Right atrium auricular region (tissue), 2 donors: ENCODE measurements around the gene CORO6. TPM values are rescaled to one million over a fixed set of nuclear protein-coding genes. Genes with fewer than 3 reads are reported as not detected.

Source experiments
- DNase-seq: peaks from one replicate; pipeline ENCODE4 v3.0.0-alpha.2; 2019; ENCODE audit warnings: low spot score
- H3K27ac ChIP-seq, 2 donors: fragments of 200-600 bp; sonication (generic); 1 replicate in 1 of 2; 2 replicates in 1 of 2; pipeline ENCODE4 v1.5.1; 2016 to 2019
- H3K27me3 ChIP-seq, 2 donors: fragments of 200-600 bp; sonication (generic); one replicate each; pipeline versions ENCODE4 v1.5.1 to v1.6.0; 2017 to 2019
- H3K36me3 ChIP-seq: fragments of 200-600 bp; sonication (generic); one replicate; pipeline ENCODE4 v1.5.1; 2016
- H3K4me1 ChIP-seq, 2 donors: fragments of 200-600 bp; sonication (generic); one replicate each; pipeline versions ENCODE4 v1.5.1 to v1.6.0; 2017 to 2019
- H3K4me3 ChIP-seq, 2 donors: fragments of 200-600 bp; sonication (generic); 1 replicate in 1 of 2; 2 replicates in 1 of 2; pipeline ENCODE4 v1.5.1; 2017 to 2019; ENCODE audit warnings: mild to moderate bottlenecking in 1 of 2, moderate library complexity in 1 of 2
- H3K9me3 ChIP-seq, 2 donors: fragments of 200-600 bp; sonication (generic); one replicate each; pipeline ENCODE4 v1.5.1; 2019
- CTCF ChIP-seq, 2 donors: fragments of 200-600 bp; sonication (generic); IDR thresholded peaks; one replicate each; pipeline ENCODE4 v1.5.1; 2019; ENCODE audit warnings: antibody characterized with exemption in 2 of 2
- total RNA-seq, 2 donors: library from RNA; depleted of rRNA; stranded (reverse); fragments of >200 nt; gene quantifications; one replicate each; pipeline ENCODE4 v1.1.0, GENCODE V29; 2016

CORO6 gene
- total RNA-seq, 2 donors from 2014 or later, result 65.0 to 87.6 TPM

- TF ChIP-seq CTCF (IDR thresholded peaks at IDR 0.05), result no peak
- Histone ChIP-seq H3K4me3 (peak overlapping the region; percentile 63 to 66), H3K27ac (peak overlapping the region; percentile 86 to 97), H3K9me3 (no peaks in the 10 kb centered on the region), H3K27me3 (no peaks in the 10 kb centered on the region), H3K36me3 (no peaks in the 10 kb centered on the region), H3K4me1 (peaks cover 0 to 51% of the 10 kb centered on the region in 2 donors)
- peak; percentile 60 for DNase-seq
Observed at GRCh38 chr17:29565643-29566472, 56.9 kb downstream of the CORO6 start.

Other genes starting within 250 kb of the CORO6 start
- gene TAOK1, start 232.5 kb downstream of the CORO6 start, total RNA-seq, result 10 to 100 TPM; 42.9 to 45.1 TPM
- gene ABHD15, start 55.9 kb downstream of the CORO6 start, total RNA-seq, result 1 to 10 TPM; 9.0 to 9.5 TPM
- gene TP53I13, start 54.2 kb downstream of the CORO6 start, total RNA-seq, result 10 to 100 TPM; 48.8 to 67.0 TPM
- 10 to 100 TPM; 26.7 to 48.1 TPM for gene GIT1, start 33.3 kb downstream of the CORO6 start, total RNA-seq
- 1 to 10 TPM; 6.6 to 8.3 TPM for gene ANKRD13B, start 29.8 kb downstream of the CORO6 start, total RNA-seq